ENCODE measurements around the gene YAP1.
"Not testable (repeated sequence)": the region's sequence is repeated elsewhere in the genome, so short reads cannot be mapped to it uniquely, and the experiment has no call there.

Gene YAP1

DNA sequence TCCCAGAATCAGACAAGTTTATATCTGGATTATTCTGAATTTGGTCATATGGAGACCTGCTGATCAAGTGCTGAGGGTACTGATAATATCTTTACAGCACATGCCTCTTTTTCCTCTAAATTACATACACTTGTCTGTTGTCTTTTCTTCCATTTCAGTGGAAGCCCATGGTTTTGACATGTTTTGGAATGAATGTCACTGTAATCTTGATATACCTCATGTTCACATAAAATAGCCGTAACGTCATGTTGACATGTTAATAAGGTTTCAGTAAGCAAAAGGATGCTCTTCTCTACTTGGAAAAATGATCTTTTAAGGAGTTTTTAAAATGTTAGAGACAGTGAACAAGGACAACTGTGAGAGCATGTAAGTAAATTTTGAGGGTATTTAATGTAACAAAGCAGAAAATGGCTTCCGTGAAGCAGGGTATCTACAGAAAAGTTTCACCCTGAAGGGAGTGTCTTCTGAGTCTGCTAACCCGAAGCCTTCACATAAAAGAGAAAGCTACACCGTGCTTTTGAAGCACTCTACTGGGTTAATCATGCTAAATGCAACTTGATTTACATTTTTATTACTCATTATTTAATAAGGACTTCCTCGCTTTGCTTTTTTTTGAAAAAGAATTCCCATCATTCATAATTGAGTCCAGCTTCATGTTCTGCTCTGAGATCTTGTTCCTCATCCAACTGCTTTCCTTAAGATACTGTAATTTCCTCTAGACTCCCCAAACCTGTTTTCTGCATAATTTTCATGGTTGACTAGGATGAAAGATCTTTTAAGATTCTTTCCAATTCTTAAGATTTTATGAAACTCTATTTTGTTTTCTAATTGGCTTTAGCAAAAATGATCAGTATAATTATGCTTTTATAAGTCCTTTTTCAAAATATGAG is 56.2 kb downstream of the YAP1 start:
- no peak for DNase-seq

DNA sequence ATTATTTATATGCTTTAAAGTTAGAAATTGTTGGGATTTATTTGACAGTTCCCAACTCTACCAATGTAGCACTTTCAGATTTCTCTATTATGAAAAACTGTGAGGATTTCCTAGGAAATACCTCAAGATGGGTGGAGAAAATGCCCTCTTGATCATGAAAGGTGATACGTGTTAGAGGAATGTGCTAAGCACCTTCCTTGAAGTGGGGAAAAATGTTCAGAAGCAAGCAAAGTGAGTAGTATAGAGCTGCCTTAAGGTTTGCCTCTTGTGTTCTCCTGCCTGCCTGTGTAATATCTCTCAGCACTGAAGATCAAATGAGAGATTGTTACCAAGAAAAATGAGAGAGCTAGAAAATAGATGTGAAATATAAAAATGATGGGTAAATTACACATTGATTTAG is 58.2 kb downstream of the YAP1 start:
- no peak for DNase-seq

- DNase-seq: no peak
These were observed 60.9 kb downstream of the YAP1 start for GRCh38 chr11:102171101-102171500.

DNA sequence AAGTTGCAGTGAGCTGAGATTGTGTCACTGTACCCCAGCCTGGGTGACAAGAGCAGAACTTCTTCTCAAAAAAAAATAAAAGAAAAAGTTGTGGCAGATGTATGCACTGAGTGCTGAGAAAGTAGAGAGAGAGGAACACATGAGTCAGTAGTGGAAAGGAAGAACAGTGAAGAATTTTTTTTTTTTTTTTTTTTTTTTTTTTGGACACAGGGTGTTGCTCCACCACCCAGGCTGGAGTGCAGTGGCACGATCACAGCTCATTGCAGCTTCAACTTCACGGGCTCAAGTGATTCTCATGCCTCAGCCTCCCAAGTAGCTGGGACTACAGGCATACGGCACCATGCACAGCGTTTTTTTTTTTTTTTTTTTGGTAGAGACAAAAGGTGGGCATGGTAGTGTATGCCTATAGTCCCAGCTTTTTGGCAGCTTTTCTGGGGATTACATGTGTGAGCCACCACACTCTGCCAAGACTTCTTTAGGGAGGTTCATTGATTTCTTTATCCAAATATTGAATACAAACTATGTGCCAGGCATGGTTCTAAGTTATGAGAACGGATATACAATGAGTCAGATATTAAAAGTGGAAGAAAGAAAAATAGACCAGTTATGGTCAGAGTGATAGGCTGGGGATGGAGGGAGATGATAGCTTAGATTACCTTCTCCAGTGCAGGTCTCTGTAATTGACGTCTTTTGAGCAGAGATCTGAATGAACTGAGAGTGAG is 62.0 kb downstream of the YAP1 start:
- no peak for DNase-seq

GRCh38 chr11:102177126-102177525 is 66.9 kb downstream of the YAP1 start:
- DNase-seq: no peak

DNA sequence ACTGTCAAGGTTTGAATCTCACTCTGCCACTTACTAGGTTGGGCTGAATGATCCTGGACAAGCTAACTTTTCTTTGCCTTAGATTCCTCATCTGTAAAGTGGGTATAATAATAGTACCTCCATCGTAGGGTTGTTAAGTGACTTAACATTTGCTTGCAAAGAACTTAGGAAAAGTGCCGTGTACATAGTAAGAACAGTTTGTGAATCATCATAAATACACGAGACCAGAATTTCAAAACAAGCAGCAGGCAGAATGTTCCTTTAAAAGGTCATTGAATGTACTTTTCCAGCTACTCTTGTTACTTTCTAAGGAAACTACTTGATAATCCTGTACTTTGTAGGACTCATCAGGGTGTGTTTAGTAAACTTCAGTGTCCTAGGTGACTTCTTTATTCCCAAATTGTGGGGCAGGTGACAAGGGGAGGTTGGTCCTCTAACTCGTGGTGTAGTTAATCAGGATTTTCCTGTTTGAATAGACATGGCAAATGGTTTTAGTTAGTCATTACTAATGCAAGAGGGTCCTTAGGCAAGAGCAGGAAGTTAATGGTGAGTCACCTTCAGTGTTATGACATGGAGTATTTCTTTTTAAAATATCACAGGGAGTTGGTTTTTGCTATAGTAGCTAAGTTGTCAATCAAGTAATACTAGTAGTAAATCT is 67.9 kb downstream of the YAP1 start:
- DNase-seq: no peak

GRCh38 chr11:102179371-102179770 is 69.1 kb downstream of the YAP1 start:
- DNase-seq: no peak

- no peak for DNase-seq
These were observed 74.2 kb downstream of the YAP1 start for GRCh38 chr11:102184269-102184987.

DNA sequence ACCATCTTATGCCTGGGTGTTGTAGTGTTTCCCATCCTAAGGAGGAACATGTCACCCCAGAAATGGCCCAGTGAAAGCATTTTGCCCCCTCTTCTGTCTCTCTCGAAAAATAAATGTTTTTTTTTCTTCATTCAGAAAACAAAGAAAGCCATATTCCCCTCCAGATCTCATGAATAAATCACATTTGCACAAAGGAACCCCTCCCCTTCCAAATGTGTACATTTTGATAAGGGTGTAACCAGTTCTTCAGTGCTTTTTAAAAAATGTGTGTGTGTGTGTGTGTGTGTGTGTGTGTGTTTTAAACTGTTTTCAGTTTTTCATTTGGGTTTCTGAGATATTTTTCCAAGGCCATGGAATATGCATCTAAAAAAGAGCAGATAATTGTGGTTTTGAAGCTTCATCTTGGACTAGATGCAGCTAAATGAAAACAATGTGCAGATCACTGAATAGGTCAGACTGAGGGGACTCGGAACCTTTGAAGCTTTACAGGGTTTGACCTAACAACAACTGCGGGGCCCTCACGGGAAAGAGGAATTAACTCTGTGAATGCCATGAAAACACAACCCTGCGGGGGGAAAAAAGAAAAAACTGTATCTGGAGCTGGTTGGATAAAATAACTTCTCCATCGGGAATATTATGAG is 76.4 kb downstream of the YAP1 start:
- no peak for DNase-seq

- DNase-seq: no peak
These were observed 77.3 kb downstream of the YAP1 start for GRCh38 chr11:102187416-102188151.

DNA sequence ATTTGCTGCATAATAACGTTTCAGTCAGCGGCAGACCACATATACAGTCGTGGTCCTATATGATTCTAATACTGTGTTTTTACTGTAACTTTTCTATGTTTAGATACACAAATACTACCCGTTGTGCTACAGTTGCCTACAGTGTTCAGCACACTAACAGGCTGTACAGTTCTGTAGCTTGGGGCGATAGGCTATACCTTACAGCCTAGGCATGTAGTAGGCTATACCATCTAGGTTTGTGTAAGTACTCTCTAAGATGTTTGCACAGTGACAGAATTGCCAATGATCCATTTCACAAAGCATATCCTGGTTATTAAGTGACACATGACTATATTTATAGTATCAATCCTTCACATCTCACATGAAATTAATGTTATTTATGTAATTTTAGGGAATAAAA is 78.2 kb downstream of the YAP1 start:
- DNase-seq: no peak

- DNase-seq: no peak
These were observed 81.6 kb downstream of the YAP1 start for GRCh38 chr11:102191832-102192231.

GRCh38 chr11:102192349-102193066 is 82.3 kb downstream of the YAP1 start:
- DNase-seq: no peak

DNA sequence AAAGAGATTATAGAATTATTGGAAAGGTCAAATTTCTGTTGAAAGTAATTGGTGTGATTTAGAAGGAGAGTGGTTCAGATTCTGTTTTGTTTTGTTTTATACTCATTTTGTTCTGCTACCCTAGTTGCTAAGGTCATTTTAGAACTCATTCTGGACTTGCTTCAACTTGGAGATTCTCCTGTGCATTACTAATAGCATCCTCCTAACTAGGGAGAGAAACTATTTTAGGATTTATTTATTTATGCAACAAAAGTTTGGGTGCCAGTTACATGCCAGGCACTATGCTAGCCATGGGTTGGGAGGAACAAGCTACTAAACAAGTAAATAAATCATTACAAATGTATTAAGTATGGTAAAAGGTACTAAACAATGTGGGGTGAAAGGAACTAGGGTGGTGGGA is 84.0 kb downstream of the YAP1 start:
- DNase-seq: no peak

- no peak for DNase-seq
These were observed 84.7 kb downstream of the YAP1 start for GRCh38 chr11:102194990-102195389.

- DNase-seq: no peak
These were observed 86.1 kb downstream of the YAP1 start for GRCh38 chr11:102196351-102196750.

DNA sequence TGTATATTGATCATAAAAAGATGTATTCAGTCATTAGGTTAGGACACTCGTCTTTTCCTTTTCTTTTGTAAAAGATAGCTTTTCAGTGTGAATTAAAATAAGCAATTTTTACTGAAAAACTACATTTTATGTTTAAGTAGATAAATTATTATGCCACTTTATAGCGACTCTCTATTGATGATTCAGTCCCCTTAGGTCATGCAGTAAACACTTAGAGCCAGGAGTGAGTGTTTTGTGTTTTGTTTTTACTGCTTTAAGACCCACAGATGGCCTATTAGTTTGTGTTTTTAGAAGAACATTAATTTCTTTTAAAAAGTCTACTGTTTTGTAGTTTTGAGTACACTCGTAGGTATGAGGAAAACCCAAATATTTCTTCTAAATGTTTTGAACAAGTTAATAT is 86.6 kb downstream of the YAP1 start:
- no peak for DNase-seq

DNA sequence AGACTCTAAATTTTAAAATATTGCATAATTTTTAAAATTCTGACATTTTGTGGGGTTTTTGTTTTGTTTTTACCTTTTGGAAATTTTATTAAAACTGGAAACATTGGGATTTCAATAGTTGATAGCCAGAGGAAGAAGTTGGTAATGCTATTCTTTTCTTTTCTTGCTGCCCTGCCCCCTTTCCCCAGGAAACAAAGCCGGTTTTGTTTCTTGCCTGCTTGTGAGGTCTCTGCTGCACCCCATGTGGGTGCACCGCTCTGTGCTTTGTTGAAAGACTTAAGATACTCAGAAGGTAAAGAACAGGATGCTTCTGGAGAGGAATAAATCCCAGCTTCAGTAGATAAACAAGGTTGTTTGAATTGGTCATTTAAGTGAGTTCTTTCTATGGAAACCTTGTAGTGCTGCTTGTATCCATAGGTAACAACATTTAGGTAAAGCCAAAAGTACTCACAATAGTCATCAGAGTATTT is 87.5 kb downstream of the YAP1 start:
- DNase-seq: no peak

- DNase-seq: no peak
These were observed 89.4 kb downstream of the YAP1 start for GRCh38 chr11:102199673-102200072.

- DNase-seq: not testable (repeated sequence)
These were observed 90.1 kb downstream of the YAP1 start for GRCh38 chr11:102200325-102200724.

- no peak for DNase-seq
These were observed 91.5 kb downstream of the YAP1 start for GRCh38 chr11:102201776-102202175.
